ENCODE results near the gene TMEM87B.

TMEM87B gene

GRCh38 chr2:112150447-112150846 is 95.4 kb downstream of the TMEM87B start:
- H3K4me1 Mint-ChIP-seq: peaks cover 15% of the 10 kb centered on the region
- H3K4me3 Mint-ChIP-seq: no peak overlapping the region
- no peak for DNase-seq
- H3K36me3 Mint-ChIP-seq: no peaks in the 10 kb centered on the region
- no peaks in the 10 kb centered on the region for H3K9me3 Mint-ChIP-seq
- CTCF ChIA-PET: interaction anchor here (0.9 kb wide), 1 partner anchor 16 kb away, joined by 3 read pairs; no protein-coding TSS in a partner anchor
- H3K27me3 Mint-ChIP-seq: peaks cover 33% of the 10 kb centered on the region
- H3K27ac Mint-ChIP-seq: no peak overlapping the region

DNA sequence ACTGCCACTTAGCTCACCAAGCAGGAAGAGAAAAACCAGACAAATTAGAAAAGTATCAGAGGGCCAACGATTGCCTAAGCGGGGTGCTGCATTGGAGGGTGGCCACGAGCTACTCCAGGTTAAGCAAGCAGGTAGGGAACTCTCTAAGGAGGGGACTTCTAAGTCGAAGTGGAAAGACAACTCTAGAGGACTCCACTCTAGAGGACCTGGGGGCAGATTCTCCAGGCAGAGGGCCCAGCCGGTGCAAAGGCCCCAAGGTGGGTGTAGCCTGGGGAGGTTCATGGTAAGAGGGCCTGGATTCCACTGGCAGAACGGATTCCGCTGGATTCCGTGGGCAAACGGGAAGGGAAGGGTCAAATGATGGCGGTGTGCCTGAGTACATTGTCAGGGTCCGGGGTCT is 95.8 kb downstream of the TMEM87B start:
- Mint-ChIP-seq H3K27ac (no peak overlapping the region), H3K4me3 (no peak overlapping the region), H3K27me3 (peaks cover 33% of the 10 kb centered on the region), H3K9me3 (no peaks in the 10 kb centered on the region), H3K36me3 (no peaks in the 10 kb centered on the region), H3K4me1 (peaks cover 19% of the 10 kb centered on the region)
- DNase-seq: no peak
- CTCF ChIA-PET: interaction anchor here (0.9 kb wide), 1 partner anchor 17 kb away, joined by 3 read pairs; no protein-coding TSS in a partner anchor

DNA sequence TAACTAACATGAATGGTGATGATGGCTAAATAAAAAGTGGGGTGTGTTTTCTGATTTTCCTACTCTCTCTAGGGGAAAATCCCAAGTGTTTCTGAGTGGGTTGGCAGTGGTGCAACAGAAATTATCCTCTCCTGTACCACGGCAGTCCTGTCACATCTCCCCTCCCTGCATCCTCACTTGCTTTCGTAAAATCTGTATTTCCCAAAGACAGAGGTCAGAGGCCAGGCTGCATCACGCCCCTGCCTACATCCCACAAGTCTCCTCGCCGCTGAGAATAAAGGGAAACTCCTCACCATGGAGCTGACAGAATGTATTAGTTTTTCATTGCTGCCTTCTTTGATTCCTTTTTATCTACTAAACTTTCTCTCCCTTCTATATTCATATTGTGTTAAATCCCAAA is 96.2 kb downstream of the TMEM87B start:
- Mint-ChIP-seq H3K27ac (no peak overlapping the region), H3K4me3 (no peak overlapping the region), H3K36me3 (peaks cover 1% of the 10 kb centered on the region), H3K27me3 (peaks cover 33% of the 10 kb centered on the region), H3K4me1 (peaks cover 23% of the 10 kb centered on the region), H3K9me3 (no peaks in the 10 kb centered on the region)
- CTCF ChIA-PET: interaction anchor here (0.9 kb wide), 1 partner anchor 17 kb away, joined by 3 read pairs; no protein-coding TSS in a partner anchor
- DNase-seq: no peak

DNA sequence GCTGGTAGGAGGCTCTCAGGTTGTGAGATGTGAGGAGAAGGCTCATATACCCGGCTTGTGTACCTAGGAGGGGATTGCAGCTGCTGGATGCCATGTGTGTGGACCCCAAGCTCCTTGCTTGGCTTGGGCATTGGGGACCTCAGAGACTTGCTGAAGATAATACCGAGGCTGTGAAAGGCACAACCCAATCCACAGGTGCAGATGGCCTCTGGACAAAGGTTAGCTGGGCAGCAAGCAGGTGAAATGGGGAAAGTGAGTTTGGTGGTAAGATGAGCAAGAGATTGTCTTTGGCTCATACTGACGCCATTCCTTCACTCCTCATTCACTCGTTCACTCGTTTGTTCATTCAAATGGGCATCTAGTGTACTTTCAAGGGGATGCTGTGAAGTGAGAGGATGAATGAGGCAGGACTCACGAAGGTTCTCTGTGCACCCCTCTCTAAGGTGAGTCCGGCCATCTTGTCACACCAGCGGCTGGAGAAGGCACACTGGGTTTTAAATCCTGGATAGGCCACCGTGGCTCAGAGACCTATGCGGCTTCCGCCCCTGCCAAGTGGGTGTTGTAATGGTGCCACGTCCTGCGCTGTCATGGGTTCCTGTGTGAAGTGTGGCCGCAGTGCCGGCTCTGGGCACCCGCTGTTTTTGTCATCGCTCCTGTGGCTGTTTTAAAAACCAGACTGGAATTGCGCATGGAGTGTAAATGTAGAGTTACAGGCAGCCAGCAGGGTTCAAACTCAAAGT is 96.8 kb downstream of the TMEM87B start:
- no peak overlapping the region for H3K27ac Mint-ChIP-seq
- no peaks in the 10 kb centered on the region for H3K9me3 Mint-ChIP-seq
- CTCF ChIA-PET: no interaction called here
- no peak for DNase-seq
- peaks cover 29% of the 10 kb centered on the region for H3K4me1 Mint-ChIP-seq
- H3K36me3 Mint-ChIP-seq: peaks cover 1% of the 10 kb centered on the region
- H3K27me3 Mint-ChIP-seq: peaks cover 31% of the 10 kb centered on the region
- H3K4me3 Mint-ChIP-seq: no peak overlapping the region

DNA sequence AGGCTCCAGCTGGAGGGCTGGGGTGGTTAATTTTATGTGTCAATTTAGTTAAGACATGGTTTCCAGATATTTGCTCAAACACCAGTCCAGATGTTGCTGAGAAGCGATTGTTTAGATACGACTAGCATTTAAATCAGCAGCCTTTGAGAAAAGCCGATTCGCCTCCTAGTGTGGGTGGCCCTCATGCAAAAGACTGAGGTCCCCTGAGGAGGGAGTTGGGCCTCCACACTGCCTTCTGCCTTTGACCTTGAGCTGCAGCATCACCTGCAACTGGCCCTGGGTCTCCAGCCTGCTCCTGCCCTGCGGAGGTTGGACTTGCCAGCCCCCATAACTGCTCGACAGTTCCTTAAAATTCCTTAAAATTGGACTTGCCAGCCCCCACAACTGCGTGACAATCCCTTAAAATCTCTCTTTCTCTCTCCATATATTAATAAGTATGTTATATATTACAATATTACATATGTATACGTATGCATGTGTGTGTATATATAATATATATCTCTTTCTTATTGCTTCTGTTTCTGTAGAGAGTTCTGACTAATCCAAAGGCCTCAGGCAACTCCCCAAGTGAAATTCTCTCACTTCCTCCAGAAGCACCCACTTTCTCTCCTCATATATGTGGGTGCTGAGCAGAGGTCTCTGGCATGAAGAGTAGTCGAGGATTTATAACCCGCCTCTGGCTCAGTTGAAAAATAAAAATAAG is 97.6 kb downstream of the TMEM87B start:
- Mint-ChIP-seq H3K36me3 (peaks cover 1% of the 10 kb centered on the region), H3K9me3 (no peaks in the 10 kb centered on the region), H3K4me3 (no peak overlapping the region), H3K27ac (no peak overlapping the region), H3K27me3 (peaks cover 24% of the 10 kb centered on the region), H3K4me1 (peaks cover 33% of the 10 kb centered on the region)
- CTCF ChIA-PET: no interaction called here
- DNase-seq: no peak

GRCh38 chr2:112153179-112153490 is 98.1 kb downstream of the TMEM87B start:
- H3K9me3 Mint-ChIP-seq: no peaks in the 10 kb centered on the region
- peaks cover 19% of the 10 kb centered on the region for H3K27me3 Mint-ChIP-seq
- CTCF ChIA-PET: no interaction called here
- no peak overlapping the region for H3K4me3 Mint-ChIP-seq
- DNase-seq: no peak
- H3K27ac Mint-ChIP-seq: no peak overlapping the region
- H3K36me3 Mint-ChIP-seq: peaks cover 1% of the 10 kb centered on the region
- H3K4me1 Mint-ChIP-seq: peaks cover 33% of the 10 kb centered on the region

- H3K36me3 Mint-ChIP-seq: peaks cover 1% of the 10 kb centered on the region
- peaks cover 33% of the 10 kb centered on the region for H3K4me1 Mint-ChIP-seq
- CTCF ChIA-PET: no interaction called here
- H3K27me3 Mint-ChIP-seq: peaks cover 18% of the 10 kb centered on the region
- H3K4me3 Mint-ChIP-seq: no peak overlapping the region
- no peak overlapping the region for H3K27ac Mint-ChIP-seq
- no peaks in the 10 kb centered on the region for H3K9me3 Mint-ChIP-seq
- DNase-seq: no peak
These were observed 98.4 kb downstream of the TMEM87B start for GRCh38 chr2:112153501-112153900.

DNA sequence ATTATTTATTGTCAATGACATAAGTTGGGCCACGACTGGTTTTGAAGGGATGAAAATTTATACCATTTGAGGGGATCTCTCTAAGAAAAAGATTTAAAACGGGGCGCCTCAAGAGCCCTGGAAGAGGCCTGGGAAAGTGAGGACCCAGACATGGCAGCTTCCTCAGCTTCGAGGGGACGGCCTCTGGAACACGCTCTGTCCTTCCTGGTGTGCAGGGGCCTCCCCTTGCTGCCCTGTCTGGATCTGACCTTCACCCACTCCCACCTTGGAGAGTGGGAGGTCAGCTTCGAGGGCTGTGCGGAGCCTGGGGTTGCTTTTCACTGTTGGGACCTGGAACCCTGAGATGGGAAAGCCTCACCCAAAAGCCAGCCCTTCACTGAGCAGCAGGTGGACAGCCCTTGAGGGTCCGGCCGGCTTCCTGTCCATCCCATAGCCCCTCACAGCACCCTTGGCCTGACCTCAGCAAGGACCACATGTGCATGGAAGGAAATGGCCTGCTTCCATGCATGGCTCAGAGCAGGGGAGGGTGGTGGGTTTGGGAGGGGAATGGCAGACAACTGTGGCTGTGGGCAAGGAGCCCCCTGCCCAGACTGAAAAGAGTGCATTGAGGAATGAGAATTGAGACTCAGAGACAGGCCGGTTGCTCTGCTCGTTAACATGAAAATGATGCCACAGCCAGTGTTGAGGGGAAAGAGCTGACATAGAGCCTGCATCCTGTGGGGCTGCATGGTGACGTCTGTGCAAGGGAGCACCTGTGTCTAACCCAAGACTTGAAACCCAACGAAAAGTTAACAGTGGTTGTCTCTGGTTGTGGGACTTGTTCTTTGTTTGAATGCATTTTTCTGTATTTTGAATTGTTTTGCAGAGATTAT is 99.4 kb downstream of the TMEM87B start:
- no peak overlapping the region for H3K4me3 Mint-ChIP-seq
- H3K4me1 Mint-ChIP-seq: peaks cover 36% of the 10 kb centered on the region
- no peaks in the 10 kb centered on the region for H3K9me3 Mint-ChIP-seq
- peak; percentile 65 for DNase-seq
- H3K36me3 Mint-ChIP-seq: peaks cover 1% of the 10 kb centered on the region
- peaks cover 8% of the 10 kb centered on the region for H3K27me3 Mint-ChIP-seq
- peak overlapping the region; percentile 85 for H3K27ac Mint-ChIP-seq
- CTCF ChIA-PET: interaction anchor here (1.2 to 1.4 kb wide), 2 partner anchors 19 to 28 kb away, joined by 3 read pairs; no protein-coding TSS in a partner anchor

GRCh38 chr2:112155331-112156151 is 100.5 kb downstream of the TMEM87B start:
- Mint-ChIP-seq H3K4me1 (peaks cover 39% of the 10 kb centered on the region), H3K4me3 (peak overlapping the region; percentile 48), H3K36me3 (peaks cover 1% of the 10 kb centered on the region), H3K9me3 (no peaks in the 10 kb centered on the region), H3K27me3 (peaks cover 8% of the 10 kb centered on the region), H3K27ac (peak overlapping the region; percentile 85)
- CTCF ChIA-PET: interaction anchor here (1.0 to 1.4 kb wide), 3 partner anchors 20 to 104 kb away, joined by 3 read pairs; no protein-coding TSS in a partner anchor
- peak; percentile 67 for DNase-seq

DNA sequence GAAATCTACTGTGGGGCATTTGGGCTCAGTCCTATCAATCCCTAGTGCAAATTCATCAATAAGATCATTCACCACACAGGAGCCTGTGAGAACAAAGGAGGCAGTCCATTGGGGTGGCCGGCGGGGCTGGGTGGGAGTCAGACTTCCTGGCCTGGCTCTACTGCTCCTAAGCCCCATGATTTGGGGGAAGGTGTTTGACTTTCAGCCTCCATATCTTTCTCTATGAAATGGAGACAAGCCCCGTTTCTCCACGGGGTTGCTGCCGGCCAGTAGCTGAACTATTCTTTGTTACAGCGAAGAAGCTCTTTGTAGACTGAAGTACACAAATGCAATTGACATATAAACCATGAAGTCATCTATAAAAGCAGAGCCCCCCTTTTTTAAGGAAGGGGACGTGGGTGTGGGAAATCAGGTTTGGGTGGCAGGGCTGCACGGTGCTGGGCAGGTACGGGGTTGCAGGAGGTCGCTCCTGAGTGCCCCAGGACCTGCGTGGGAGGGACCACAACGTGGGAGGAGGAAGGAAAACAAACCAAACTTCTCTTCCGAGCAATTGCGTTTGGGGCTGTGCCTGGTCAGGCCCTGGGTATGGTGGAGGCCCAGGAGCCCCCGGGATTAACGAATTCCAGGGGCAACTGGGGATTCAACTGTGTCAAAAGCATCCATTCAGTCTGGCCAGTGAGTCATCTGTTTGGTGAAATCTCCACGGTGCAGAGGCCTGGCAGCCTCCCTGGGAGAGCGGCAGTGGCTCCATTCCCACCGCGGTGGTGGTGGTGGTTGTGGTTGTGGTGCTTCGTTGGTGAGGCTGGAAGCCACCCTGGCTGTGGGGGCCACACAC is 101.3 kb downstream of the TMEM87B start:
- CTCF ChIA-PET: interaction anchor here (1.0 to 1.4 kb wide), 2 partner anchors 21 to 104 kb away, joined by 3 read pairs; no protein-coding TSS in a partner anchor
- Mint-ChIP-seq H3K27ac (peak overlapping the region; percentile 85), H3K4me1 (peaks cover 42% of the 10 kb centered on the region), H3K36me3 (peaks cover 1% of the 10 kb centered on the region), H3K27me3 (peaks cover 8% of the 10 kb centered on the region), H3K9me3 (no peaks in the 10 kb centered on the region), H3K4me3 (peak overlapping the region; percentile 48)
- DNase-seq: peak; percentile 49

DNA sequence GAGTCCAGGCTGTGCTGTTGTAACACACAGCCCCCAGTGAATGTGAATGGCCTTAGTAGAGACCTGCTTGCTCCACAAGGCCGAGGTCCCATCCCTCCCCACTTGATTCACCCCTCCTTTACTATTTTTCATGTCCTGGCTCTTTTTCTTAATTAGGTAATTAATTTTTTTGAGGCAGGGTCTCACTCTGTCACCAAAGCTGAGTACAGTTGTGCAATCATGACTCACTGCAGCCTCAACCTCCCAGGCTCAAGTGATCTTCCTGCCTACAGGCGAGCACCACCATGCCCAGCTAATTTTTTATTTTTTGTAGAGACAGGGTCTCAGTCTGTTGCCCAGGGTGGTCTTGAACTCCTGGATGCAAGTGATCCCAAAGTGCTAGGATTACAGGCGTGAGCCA is 102.4 kb downstream of the TMEM87B start:
- Mint-ChIP-seq H3K4me3 (no peak overlapping the region), H3K27ac (no peak overlapping the region), H3K9me3 (no peaks in the 10 kb centered on the region), H3K27me3 (peaks cover 11% of the 10 kb centered on the region), H3K36me3 (peaks cover 1% of the 10 kb centered on the region), H3K4me1 (peaks cover 42% of the 10 kb centered on the region)
- CTCF ChIA-PET: no interaction called here
- DNase-seq: no peak

DNA sequence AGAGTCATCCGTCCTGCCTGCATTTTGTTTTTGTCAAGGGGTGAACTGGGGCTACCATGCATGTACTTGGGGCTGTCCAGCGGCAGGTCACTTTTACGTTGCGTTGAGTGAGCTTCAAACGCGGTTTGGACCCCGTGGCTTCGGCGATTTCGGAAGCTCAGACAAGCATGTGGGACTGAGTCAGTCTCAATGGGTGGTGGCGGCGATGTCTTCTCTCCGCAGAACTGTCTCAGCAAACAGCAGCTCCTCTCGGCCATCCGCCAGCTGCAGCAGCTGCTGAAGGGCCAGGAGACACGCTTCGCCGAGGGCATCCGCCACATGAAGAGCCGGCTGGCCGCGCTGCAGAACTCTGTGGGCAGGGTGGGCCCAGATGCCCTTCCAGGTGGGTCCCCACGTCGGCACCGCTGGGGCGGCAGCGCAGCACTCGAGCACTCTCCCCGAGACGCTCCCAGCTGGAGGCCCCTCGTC is 104.4 kb downstream of the TMEM87B start:
- Mint-ChIP-seq H3K9me3 (no peaks in the 10 kb centered on the region), H3K36me3 (peaks cover 1% of the 10 kb centered on the region), H3K4me1 (peaks cover 36% of the 10 kb centered on the region), H3K27me3 (peaks cover 8% of the 10 kb centered on the region), H3K4me3 (no peak overlapping the region), H3K27ac (no peak overlapping the region)
- DNase-seq: peak; percentile 10
- CTCF ChIA-PET: no interaction called here

Data from activated naive CD4-positive, alpha-beta T cell treated with anti-CD3 and anti-CD28 coated beads, Interleukin-2, amount 10 ng/mL, durations not matched to agents 7 days and 5 days (primary cell).